Measurements from ENCODE around the gene CST9L.

The CST9L gene

DNA sequence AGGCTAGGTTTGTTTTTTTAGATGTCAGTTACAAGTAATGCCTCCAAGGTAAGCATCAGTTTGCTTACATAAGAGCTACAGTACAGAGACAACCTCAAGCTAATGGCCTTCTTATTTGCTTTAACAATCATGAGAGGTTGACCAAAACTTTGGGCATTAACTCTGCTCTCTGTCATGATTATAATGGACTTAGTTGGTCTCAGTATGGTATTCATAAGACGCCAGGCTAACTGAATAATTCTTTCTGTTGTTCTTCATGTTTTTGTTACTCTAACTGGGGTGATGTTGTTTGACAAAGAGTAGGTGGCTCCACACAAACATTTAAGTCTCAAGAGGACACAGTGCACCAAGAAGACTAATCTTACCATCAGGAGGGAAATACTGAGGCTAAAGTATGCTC is 27.7 kb upstream of the CST9L start:
- H3K9ac ChIP-seq (ENCODE audit: insufficient read length): no peak overlapping the region
- no peaks in the 10 kb centered on the region for H3K36me3 ChIP-seq (ENCODE audit: insufficient read depth, low read length)
- no peak overlapping the region for H3K27ac ChIP-seq
- no peak overlapping the region for H3K4me3 ChIP-seq
- H3K9me3 ChIP-seq (ENCODE audit: low read depth, low read length): no peaks in the 10 kb centered on the region
- DNase-seq (ENCODE audit: low read depth, low spot score): no peak
- no peak for TF ChIP-seq EZH2 (IDR thresholded peaks at IDR 0.05)

- H3K9ac ChIP-seq (ENCODE audit: insufficient read length): no peak overlapping the region
Measured at GRCh38 chr20:23588434-23589403, 20.4 kb upstream of the CST9L start.

DNA sequence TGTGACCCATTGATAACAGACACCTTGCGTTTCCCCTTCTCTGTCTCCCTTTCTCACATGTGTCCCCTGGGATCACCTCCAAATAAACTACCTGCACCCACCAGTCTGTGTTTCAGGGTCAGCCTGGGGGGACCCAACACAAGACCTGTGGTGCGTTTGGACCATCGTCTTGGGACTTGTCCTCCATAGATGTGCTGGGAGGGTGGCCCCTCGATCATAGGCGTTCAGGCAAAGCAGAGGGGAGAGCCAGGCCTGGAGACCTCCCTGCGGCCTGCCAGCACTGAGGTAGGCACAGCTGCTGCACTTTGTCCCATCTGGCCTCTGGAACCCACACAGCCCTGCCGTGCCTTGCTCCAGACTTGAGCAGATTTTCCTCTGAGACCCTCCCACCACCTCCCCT is 19.3 kb upstream of the CST9L start:
- H3K27ac ChIP-seq: no peak overlapping the region
- H3K4me3 ChIP-seq: no peak overlapping the region
- H3K36me3 ChIP-seq (ENCODE audit: insufficient read depth, low read length): no peaks in the 10 kb centered on the region
- H3K9me3 ChIP-seq (ENCODE audit: low read depth, low read length): no peaks in the 10 kb centered on the region
- no peak for DNase-seq (ENCODE audit: low read depth, low spot score)
- no peak overlapping the region for H3K9ac ChIP-seq (ENCODE audit: insufficient read length)
- no peak for TF ChIP-seq EZH2 (IDR thresholded peaks at IDR 0.05)
- no peak for TF ChIP-seq FOXP2 (optimal IDR thresholded peaks at IDR 0.05; ENCODE audit: control extremely low read depth, extremely low read length, insufficient read depth)
- TF ChIP-seq POLR2AphosphoS5 (IDR thresholded peaks at IDR 0.05; ENCODE audit: borderline replicate concordance, low read depth, low read length): no peak

More at GRCh38 chr20:23588434-23589403, 20.4 kb upstream of the CST9L start:
- no peaks in the 10 kb centered on the region for H3K36me3 ChIP-seq (ENCODE audit: insufficient read depth, low read length)
- no peak for DNase-seq (ENCODE audit: low read depth, low spot score)
- no peak for TF ChIP-seq FOXP2 (optimal IDR thresholded peaks at IDR 0.05; ENCODE audit: control extremely low read depth, extremely low read length, insufficient read depth)
- TF ChIP-seq POLR2AphosphoS5 (IDR thresholded peaks at IDR 0.05; ENCODE audit: borderline replicate concordance, low read depth, low read length): no peak
- TF ChIP-seq EZH2 (IDR thresholded peaks at IDR 0.05): no peak
- H3K4me3 ChIP-seq: no peak overlapping the region
- no peak overlapping the region for H3K27ac ChIP-seq
- H3K9me3 ChIP-seq (ENCODE audit: low read depth, low read length): no peaks in the 10 kb centered on the region

DNA sequence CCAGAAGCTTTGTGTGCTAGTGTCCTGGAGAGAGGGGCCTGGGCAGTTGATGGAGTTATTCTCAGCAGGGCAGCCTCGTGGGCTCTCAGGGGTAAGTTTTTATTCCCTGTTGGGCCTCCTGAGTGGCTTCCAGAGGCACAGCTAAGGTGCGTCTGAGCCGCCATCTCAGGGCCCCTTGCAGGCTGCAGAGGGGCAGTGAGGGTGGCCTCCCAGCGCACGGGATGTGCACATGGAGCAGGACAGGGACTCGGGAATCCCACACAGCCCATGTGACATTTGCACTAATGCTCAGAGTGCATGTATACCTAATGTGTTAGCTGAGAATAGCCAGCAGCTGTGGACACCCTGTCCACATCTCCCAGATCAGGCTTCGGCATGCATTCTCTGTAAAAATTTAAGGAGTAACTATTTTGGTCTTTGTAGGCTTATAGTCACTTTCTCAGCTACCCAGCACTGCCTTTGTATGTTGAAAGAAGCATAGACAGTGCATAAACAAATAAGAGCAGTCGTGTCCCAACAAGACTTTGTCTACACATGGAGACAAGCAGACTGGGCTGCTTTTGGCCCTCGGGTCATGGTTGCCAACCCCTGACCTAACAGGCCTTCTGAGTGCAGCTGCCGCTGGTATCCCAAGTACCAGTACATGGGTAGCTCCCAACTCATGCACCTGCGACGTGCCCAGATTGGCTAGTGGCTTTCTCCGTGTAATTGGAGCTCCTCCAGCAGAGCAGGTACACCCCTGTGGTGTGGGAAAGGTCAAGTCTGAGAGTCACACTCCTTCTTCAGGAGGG is 18.6 kb upstream of the CST9L start:
- H3K9me3 ChIP-seq (ENCODE audit: low read depth, low read length): no peaks in the 10 kb centered on the region
- no peak for DNase-seq (ENCODE audit: low read depth, low spot score)
- H3K27ac ChIP-seq: no peak overlapping the region
- no peak overlapping the region for H3K4me3 ChIP-seq
- H3K9ac ChIP-seq (ENCODE audit: insufficient read length): no peak overlapping the region
- TF ChIP-seq FOXP2 (optimal IDR thresholded peaks at IDR 0.05; ENCODE audit: control extremely low read depth, extremely low read length, insufficient read depth): no peak
- no peak for TF ChIP-seq EZH2 (IDR thresholded peaks at IDR 0.05)
- no peak for TF ChIP-seq POLR2AphosphoS5 (IDR thresholded peaks at IDR 0.05; ENCODE audit: borderline replicate concordance, low read depth, low read length)
- no peaks in the 10 kb centered on the region for H3K36me3 ChIP-seq (ENCODE audit: insufficient read depth, low read length)

- no peaks in the 10 kb centered on the region for H3K36me3 ChIP-seq (ENCODE audit: insufficient read depth, low read length)
- no peak overlapping the region for H3K9ac ChIP-seq (ENCODE audit: insufficient read length)
- H3K9me3 ChIP-seq (ENCODE audit: low read depth, low read length): no peaks in the 10 kb centered on the region
- DNase-seq (ENCODE audit: low read depth, low spot score): no peak
- TF ChIP-seq EZH2 (IDR thresholded peaks at IDR 0.05) (no peak), FOXP2 (optimal IDR thresholded peaks at IDR 0.05; ENCODE audit: control extremely low read depth, extremely low read length, insufficient read depth) (no peak), POLR2AphosphoS5 (IDR thresholded peaks at IDR 0.05; ENCODE audit: borderline replicate concordance, low read depth, low read length) (no peak)
- no peak overlapping the region for H3K4me3 ChIP-seq
- H3K27ac ChIP-seq: no peak overlapping the region
Measured at GRCh38 chr20:23585808-23586734, 17.8 kb upstream of the CST9L start.

- no peaks in the 10 kb centered on the region for H3K9me3 ChIP-seq (ENCODE audit: low read depth, low read length)
- DNase-seq (ENCODE audit: low read depth, low spot score): no peak
- H3K36me3 ChIP-seq (ENCODE audit: insufficient read depth, low read length): no peaks in the 10 kb centered on the region
- H3K4me3 ChIP-seq: no peak overlapping the region
- no peak overlapping the region for H3K9ac ChIP-seq (ENCODE audit: insufficient read length)
- TF ChIP-seq EZH2 (IDR thresholded peaks at IDR 0.05) (no peak), FOXP2 (optimal IDR thresholded peaks at IDR 0.05; ENCODE audit: control extremely low read depth, extremely low read length, insufficient read depth) (no peak), POLR2AphosphoS5 (IDR thresholded peaks at IDR 0.05; ENCODE audit: borderline replicate concordance, low read depth, low read length) (no peak)
- H3K27ac ChIP-seq: no peak overlapping the region
Measured at GRCh38 chr20:23585449-23585807, 17.1 kb upstream of the CST9L start.

DNA sequence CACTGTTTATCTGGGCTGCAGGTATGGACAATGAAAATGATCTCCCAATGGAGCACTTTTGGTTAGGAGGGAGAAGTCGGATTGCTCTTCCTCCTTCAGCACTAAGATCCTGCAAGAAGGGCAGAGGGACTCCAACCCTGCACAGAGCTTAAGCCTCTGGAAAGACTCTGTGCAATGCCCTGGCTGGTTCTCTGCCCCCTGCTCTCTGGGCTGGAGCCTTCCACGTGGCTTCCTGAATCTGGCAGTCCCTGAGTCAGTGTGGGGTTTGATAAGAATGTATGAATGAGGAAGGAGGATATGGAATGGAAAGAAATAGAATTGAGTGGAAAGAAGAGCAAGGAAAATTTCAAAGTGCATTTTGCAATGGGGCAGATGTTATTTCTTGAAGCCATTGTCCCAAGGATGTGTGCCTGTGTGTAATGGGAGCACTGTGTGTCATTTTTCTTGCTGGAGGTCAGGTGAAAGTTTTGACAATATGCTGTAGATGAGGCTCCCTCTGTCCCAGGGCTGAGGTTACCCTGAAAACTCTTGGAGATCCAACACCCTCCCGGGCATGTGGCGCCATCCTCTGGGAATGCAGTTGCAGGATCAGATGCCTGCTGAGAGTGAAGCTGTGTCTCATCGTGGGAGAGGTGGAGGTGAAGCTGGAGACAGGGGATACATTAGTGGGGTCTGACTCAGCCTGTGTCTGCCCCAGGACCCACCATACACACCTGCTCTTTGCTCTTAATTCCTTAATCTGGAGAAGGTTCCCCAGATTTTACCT is 16.3 kb upstream of the CST9L start:
- Histone ChIP-seq H3K9me3 (ENCODE audit: low read depth, low read length) (no peaks in the 10 kb centered on the region), H3K36me3 (ENCODE audit: insufficient read depth, low read length) (no peaks in the 10 kb centered on the region), H3K27ac (no peak overlapping the region), H3K4me3 (no peak overlapping the region), H3K9ac (ENCODE audit: insufficient read length) (no peak overlapping the region)
- TF ChIP-seq EZH2 (IDR thresholded peaks at IDR 0.05): no peak
- TF ChIP-seq FOXP2 (optimal IDR thresholded peaks at IDR 0.05; ENCODE audit: control extremely low read depth, extremely low read length, insufficient read depth): no peak
- TF ChIP-seq POLR2AphosphoS5 (IDR thresholded peaks at IDR 0.05; ENCODE audit: borderline replicate concordance, low read depth, low read length): no peak
- no peak for DNase-seq (ENCODE audit: low read depth, low spot score)

All from SK-N-MC (cell line).